BLaER1 (cell line): Measurements from ENCODE around the gene QTRT2.

ENCODE experiments used
- H3K27ac ChIP-seq: shearing (Covaris generic); formaldehyde crosslinking; 2 replicates; pipeline ENCODE4 v1.8.1; 2022
- H3K27me3 ChIP-seq: shearing (Covaris generic); formaldehyde crosslinking; 2 replicates; pipeline ENCODE4 v1.8.1; 2022
- H3K36me3 ChIP-seq: shearing (Covaris generic); formaldehyde crosslinking; 2 replicates; pipeline ENCODE4 v1.8.1; 2022
- H3K4me1 ChIP-seq: shearing (Covaris generic); formaldehyde crosslinking; 2 replicates; pipeline ENCODE4 v1.8.1; 2022
- H3K4me2 ChIP-seq: shearing (Covaris generic); formaldehyde crosslinking; 2 replicates; pipeline ENCODE4 v1.8.1; 2022
- H3K4me3 ChIP-seq: shearing (Covaris generic); formaldehyde crosslinking; 2 replicates; pipeline ENCODE4 v1.8.1; 2022
- H3K9ac ChIP-seq: shearing (Covaris generic); formaldehyde crosslinking; 2 replicates; pipeline ENCODE4 v1.8.1; 2022
- H3K9me3 ChIP-seq: shearing (Covaris generic); formaldehyde crosslinking; 2 replicates; pipeline ENCODE4 v1.8.1; 2022
- H4K20me1 ChIP-seq: shearing (Covaris generic); formaldehyde crosslinking; 2 replicates; pipeline ENCODE4 v1.8.1; 2022
- Cebpa-rat ChIP-seq: shearing (Covaris generic); IDR thresholded peaks from 2 replicates; pipeline ENCODE4 v1.8.1; 2022

Gene QTRT2

GRCh38 chr3:114114719-114115118 lies 58.2 kb downstream of the QTRT2 start:
- Histone ChIP-seq H3K27ac (no peak overlapping the region), H3K4me2 (no peak overlapping the region), H3K36me3 (no peaks in the 10 kb centered on the region), H3K4me1 (no peaks in the 10 kb centered on the region), H3K9me3 (no peaks in the 10 kb centered on the region), H3K9ac (no peak overlapping the region), H3K4me3 (no peak overlapping the region), H3K27me3 (no peaks in the 10 kb centered on the region), H4K20me1 (no peaks in the 10 kb centered on the region)
- no peak for TF ChIP-seq Cebpa-rat

- H3K9me3 ChIP-seq, result no peaks in the 10 kb centered on the region
- no peak for TF ChIP-seq Cebpa-rat
- no peaks in the 10 kb centered on the region for H3K27me3 ChIP-seq
- H3K4me1 ChIP-seq, result no peaks in the 10 kb centered on the region
- no peak overlapping the region for H3K4me2 ChIP-seq
- no peak overlapping the region for H3K4me3 ChIP-seq
- no peaks in the 10 kb centered on the region for H4K20me1 ChIP-seq
- H3K36me3 ChIP-seq, result no peaks in the 10 kb centered on the region
- no peak overlapping the region for H3K27ac ChIP-seq
- no peak overlapping the region for H3K9ac ChIP-seq
Measured at GRCh38 chr3:114115143-114115542, 58.6 kb downstream of the QTRT2 start.

DNA sequence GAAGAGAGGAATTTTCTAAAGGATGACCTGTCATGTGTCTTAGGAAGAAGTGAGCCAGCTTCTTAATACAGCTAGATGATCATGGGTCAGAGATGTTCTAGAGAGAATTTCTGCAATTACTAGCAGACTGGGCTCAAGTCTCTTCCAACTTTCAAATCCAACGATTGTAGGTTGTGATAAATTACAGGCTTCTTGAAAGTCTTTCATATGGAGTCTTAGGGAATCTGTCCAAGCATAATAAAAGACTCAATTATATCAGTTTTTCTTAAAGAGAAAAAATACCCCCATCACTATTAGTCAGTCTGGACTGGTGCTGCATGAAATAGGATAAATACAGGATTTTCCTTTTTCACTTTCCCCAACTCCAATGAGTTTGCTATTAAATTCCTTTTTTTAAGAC lies 63.2 kb downstream of the QTRT2 start:
- no peaks in the 10 kb centered on the region for H3K9me3 ChIP-seq
- no peak for TF ChIP-seq Cebpa-rat
- H3K4me2 ChIP-seq, result no peak overlapping the region
- H4K20me1 ChIP-seq, result no peaks in the 10 kb centered on the region
- H3K4me1 ChIP-seq, result no peaks in the 10 kb centered on the region
- no peaks in the 10 kb centered on the region for H3K36me3 ChIP-seq
- H3K9ac ChIP-seq, result no peak overlapping the region
- no peak overlapping the region for H3K4me3 ChIP-seq
- no peak overlapping the region for H3K27ac ChIP-seq
- no peaks in the 10 kb centered on the region for H3K27me3 ChIP-seq

DNA sequence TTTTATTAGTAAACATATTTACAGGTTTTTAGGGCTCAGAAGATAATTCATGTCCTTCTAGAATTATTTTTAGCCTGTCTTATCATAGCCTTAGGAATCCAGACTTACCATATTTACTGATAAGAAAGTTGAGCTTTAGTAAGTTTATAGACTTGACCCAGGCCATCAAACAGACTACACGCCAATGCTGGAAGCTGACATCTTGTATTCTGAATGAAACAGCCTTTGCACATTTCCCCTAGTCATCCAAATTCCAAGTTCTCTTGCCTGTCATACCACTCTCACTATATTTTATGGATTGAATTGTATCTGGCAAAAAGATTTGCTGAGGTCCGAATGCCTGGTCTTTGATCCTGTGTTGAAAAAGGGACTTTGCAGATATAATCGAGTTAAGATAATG lies 63.7 kb downstream of the QTRT2 start:
- no peak for TF ChIP-seq Cebpa-rat
- Histone ChIP-seq H3K4me3 (no peak overlapping the region), H3K27me3 (no peaks in the 10 kb centered on the region), H3K9me3 (no peaks in the 10 kb centered on the region), H3K4me2 (no peak overlapping the region), H3K36me3 (no peaks in the 10 kb centered on the region), H3K4me1 (no peaks in the 10 kb centered on the region), H3K9ac (no peak overlapping the region), H3K27ac (no peak overlapping the region), H4K20me1 (no peaks in the 10 kb centered on the region)

GRCh38 chr3:114122027-114122709 lies 65.6 kb downstream of the QTRT2 start:
- Histone ChIP-seq H3K4me2 (no peak overlapping the region), H3K4me3 (no peak overlapping the region), H3K36me3 (no peaks in the 10 kb centered on the region), H4K20me1 (no peaks in the 10 kb centered on the region), H3K9me3 (no peaks in the 10 kb centered on the region), H3K9ac (no peak overlapping the region), H3K27me3 (no peaks in the 10 kb centered on the region), H3K27ac (no peak overlapping the region), H3K4me1 (no peaks in the 10 kb centered on the region)
- TF ChIP-seq Cebpa-rat, result no peak

GRCh38 chr3:114126461-114126860 lies 69.9 kb downstream of the QTRT2 start:
- no peaks in the 10 kb centered on the region for H3K36me3 ChIP-seq
- H3K27me3 ChIP-seq, result no peaks in the 10 kb centered on the region
- H4K20me1 ChIP-seq, result no peaks in the 10 kb centered on the region
- no peaks in the 10 kb centered on the region for H3K9me3 ChIP-seq
- H3K4me2 ChIP-seq, result no peak overlapping the region
- no peak overlapping the region for H3K4me3 ChIP-seq
- H3K4me1 ChIP-seq, result no peaks in the 10 kb centered on the region
- no peak for TF ChIP-seq Cebpa-rat
- H3K9ac ChIP-seq, result no peak overlapping the region
- H3K27ac ChIP-seq, result no peak overlapping the region

- Histone ChIP-seq H4K20me1 (no peaks in the 10 kb centered on the region), H3K4me2 (no peak overlapping the region)
Measured at GRCh38 chr3:114127517-114127916, 71.0 kb downstream of the QTRT2 start.

GRCh38 chr3:114128231-114128630 lies 71.7 kb downstream of the QTRT2 start:
- Histone ChIP-seq H3K4me1 (no peaks in the 10 kb centered on the region), H4K20me1 (no peaks in the 10 kb centered on the region), H3K27ac (no peak overlapping the region), H3K4me3 (no peak overlapping the region), H3K9ac (no peak overlapping the region), H3K36me3 (no peaks in the 10 kb centered on the region), H3K4me2 (no peak overlapping the region), H3K27me3 (no peaks in the 10 kb centered on the region), H3K9me3 (no peaks in the 10 kb centered on the region)
- no peak for TF ChIP-seq Cebpa-rat

More at GRCh38 chr3:114127517-114127916, 71.0 kb downstream of the QTRT2 start:
- H3K4me3 ChIP-seq, result no peak overlapping the region
- TF ChIP-seq Cebpa-rat, result no peak
- no peaks in the 10 kb centered on the region for H3K9me3 ChIP-seq
- H3K27ac ChIP-seq, result no peak overlapping the region
- no peaks in the 10 kb centered on the region for H3K27me3 ChIP-seq
- no peak overlapping the region for H3K9ac ChIP-seq
- no peaks in the 10 kb centered on the region for H3K4me1 ChIP-seq
- H3K36me3 ChIP-seq, result no peaks in the 10 kb centered on the region

- no peaks in the 10 kb centered on the region for H3K27me3 ChIP-seq
- no peaks in the 10 kb centered on the region for H4K20me1 ChIP-seq
- H3K36me3 ChIP-seq, result no peaks in the 10 kb centered on the region
- H3K4me3 ChIP-seq, result no peak overlapping the region
- H3K4me2 ChIP-seq, result no peak overlapping the region
- no peaks in the 10 kb centered on the region for H3K4me1 ChIP-seq
- H3K9me3 ChIP-seq, result no peaks in the 10 kb centered on the region
- no peak for TF ChIP-seq Cebpa-rat
- no peak overlapping the region for H3K27ac ChIP-seq
- H3K9ac ChIP-seq, result no peak overlapping the region
Measured at GRCh38 chr3:114128826-114129225, 72.3 kb downstream of the QTRT2 start.

GRCh38 chr3:114132500-114132899 lies 76.0 kb downstream of the QTRT2 start:
- no peak for TF ChIP-seq Cebpa-rat
- Histone ChIP-seq H3K9ac (no peak overlapping the region), H3K4me3 (no peak overlapping the region), H3K27ac (no peak overlapping the region), H3K4me2 (no peak overlapping the region), H3K36me3 (no peaks in the 10 kb centered on the region), H3K27me3 (no peaks in the 10 kb centered on the region), H4K20me1 (no peaks in the 10 kb centered on the region), H3K4me1 (no peaks in the 10 kb centered on the region), H3K9me3 (0 out of 2 replicates have a peak, but pooled peaks cover 2% of the 10 kb centered on the region)

GRCh38 chr3:114133947-114134346 lies 77.4 kb downstream of the QTRT2 start:
- H3K27ac ChIP-seq, result no peak overlapping the region
- H4K20me1 ChIP-seq, result no peaks in the 10 kb centered on the region
- no peak overlapping the region for H3K4me3 ChIP-seq
- no peaks in the 10 kb centered on the region for H3K27me3 ChIP-seq
- no peak overlapping the region for H3K9ac ChIP-seq
- no peak overlapping the region for H3K4me2 ChIP-seq
- TF ChIP-seq Cebpa-rat, result no peak
- peaks cover 11% of the 10 kb centered on the region for H3K9me3 ChIP-seq
- H3K4me1 ChIP-seq, result no peaks in the 10 kb centered on the region
- H3K36me3 ChIP-seq, result no peaks in the 10 kb centered on the region
